GM18499 (cell line): ENCODE results near the gene CDH22.

Source experiments
- ATAC-seq: cut with Tn5 transposase; IDR thresholded peaks from one replicate; pipeline ENCODE4 v1.9.1; 2021; ENCODE audit warnings: moderate number of reproducible peaks; ENCODE audit not compliant: insufficient read depth, unreplicated experiment

The CDH22 gene

DNA sequence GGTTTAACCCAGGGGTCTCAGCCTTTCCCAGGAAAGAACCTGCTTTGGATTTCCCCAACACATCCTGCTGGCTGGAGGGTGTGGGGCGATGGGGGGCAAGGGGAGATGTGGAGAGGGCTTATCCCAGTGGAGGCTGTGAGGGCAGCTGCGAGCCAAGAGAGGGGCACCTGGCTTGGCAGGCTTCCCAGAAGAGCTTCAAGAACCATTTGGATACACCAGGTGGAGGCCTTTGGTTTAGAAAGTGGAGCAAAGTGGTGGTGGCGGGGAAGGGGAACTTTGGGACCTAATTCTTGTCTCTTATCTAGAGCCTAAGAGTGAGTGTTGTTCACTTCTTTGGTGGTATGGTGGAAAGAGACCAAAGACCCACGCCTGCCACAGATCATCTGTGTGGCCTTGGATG lies 177.8 kb downstream of the CDH22 start:
- no peak for ATAC-seq

DNA sequence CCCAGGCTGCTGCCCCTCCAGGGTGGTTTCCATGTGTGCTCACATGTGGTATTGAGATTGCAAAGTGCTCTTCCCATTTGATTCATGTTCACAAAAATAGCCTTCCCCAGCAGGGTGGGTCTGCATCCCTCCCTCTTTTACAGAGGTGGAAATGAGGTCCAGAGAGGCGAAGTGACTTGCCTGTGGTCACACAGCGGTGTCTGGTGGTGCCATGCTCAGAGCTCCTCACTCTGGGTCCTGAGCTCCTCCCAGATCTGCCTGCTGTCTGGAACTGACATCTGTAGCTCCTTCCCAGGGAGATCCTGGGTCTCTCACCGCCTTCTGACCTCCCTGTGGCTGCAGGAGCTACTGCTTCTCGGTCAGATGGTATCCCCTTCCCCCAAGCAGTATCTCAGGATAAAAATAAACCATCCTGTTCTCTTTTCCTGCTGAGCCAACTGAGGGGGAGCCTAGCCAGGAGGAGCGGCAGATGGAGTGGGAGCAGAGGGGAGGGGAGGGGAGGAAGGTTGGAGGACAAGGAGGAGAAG lies 178.3 kb downstream of the CDH22 start:
- ATAC-seq, result no peak

DNA sequence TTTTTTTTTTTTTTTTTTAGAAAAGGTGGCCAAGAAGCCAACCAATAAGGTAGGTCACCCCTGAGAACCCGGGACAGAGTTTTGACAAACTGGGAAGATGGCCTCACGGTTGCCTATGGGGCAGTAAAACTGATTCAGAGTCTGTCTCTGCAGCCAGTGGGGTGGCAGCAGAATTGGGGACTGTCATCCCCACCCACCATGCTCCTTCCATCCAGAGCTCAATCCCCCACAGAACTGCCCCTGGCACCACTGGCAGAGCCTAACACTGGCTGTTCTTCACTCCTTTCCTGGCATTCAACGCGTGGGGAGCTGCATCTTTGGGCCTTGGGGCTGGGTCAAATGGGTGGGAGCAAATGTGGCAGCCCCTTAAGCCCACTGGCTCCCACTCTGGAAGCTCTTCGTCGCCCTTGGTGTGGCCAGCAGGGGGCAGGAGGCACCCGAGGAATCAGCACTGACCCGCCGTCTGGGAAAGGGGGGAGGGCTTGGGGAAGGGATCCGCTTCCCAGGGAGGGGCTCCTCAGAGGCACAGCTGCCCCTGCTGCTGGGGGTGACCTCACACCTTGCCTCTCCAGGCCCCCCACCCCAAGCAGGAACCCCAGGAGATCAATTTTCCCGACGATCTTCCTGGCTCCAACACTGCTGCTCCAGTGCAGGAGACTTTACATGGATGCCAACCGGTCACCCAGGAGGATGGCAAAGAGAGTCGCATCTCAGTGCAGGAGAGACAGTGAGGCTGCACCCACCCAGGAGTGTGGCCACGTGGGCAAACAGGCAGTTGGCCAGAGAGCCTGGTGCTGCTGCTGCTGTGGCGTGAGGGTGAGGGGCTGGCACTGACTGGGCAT lies 179.8 kb downstream of the CDH22 start:
- ATAC-seq, result no peak

DNA sequence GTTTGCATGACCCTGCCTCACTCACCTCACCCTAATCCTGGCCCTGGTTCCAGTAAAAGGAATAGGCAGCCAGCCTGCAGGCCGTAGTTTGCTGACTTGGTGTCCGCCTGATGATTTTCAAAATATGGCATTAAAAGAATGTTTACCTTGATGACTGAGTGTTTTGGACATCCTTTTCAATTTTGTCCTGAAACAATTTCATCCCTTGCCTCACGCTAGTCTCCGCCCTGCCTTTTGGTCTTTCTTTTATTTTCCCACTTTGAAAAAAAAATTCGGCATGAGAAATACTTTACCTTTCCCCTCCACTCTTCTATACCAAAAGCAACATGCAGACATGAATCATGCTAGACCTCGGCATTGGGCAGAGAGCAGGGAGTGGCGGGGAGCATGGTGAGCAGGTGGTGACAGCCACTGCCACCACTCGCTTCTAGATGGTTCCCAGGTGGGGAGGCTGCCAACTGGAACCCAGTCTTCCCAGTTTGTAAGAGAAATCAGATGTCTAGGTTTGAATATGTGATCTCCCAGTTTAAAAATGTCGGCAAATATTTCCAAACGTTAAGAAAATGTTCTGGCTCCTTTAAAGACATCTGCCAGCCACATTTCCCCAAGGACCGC lies 180.8 kb downstream of the CDH22 start:
- no peak for ATAC-seq

DNA sequence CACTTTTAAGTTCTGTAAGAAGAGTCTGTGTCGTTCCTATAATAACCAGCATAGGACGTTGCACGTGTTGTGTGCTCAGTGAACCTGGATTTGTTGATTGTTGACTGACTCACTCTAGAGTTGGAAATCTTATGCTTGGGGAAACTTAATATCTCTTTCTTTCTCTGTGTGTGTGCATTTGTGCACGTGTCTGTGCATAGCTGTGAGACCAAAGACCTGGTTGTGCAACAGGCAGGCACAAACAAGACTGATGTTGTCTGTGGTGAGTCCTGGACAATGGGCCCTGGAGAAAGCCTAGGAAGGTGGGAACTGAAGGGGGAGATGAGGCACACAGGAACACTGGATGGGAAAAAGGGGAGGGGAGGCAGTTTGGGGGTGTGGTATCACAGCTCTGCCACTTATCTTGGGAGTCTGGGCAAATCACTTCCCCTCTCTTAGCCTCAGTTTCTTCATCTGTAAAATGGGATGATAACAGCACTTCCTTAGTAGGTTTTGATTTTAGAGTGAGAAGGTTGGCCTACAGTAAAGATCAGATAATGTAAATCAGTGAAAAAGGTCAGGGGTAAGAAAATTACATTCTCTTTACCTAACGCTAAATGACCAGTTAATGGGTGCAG lies 181.8 kb downstream of the CDH22 start:
- no peak for ATAC-seq
